ENCODE data around the gene AGPAT4.

DNA sequence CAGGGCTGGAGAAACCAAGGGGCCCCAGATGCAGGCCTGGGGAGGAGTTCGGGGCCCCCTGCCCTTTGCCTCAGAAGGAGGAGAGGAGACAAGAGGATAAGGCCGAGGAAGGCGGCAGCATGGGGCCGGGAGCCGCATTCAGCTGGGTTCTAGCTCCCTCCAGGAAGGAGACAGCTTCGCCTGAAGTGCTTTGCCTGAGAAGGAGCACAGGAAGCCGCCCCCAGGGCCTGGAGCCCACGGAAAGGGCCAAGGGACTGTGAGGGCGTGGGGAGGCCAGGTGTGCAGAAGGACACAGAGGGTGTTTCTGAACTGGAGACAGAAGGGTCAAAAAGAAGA, 121.4 kb downstream of the AGPAT4 start:
- no peak for TF ChIP-seq EZH2 (IDR thresholded peaks at IDR 0.05)
- TF ChIP-seq POLR2AphosphoS5 (IDR thresholded peaks at IDR 0.05; ENCODE audit: borderline replicate concordance, low read depth, low read length), result no peak
- TF ChIP-seq FOXP2 (optimal IDR thresholded peaks at IDR 0.05; ENCODE audit: control extremely low read depth, extremely low read length, insufficient read depth), result no peak

Data from SK-N-MC (cell line).